Femur (tissue), 1 donor: Measurements from ENCODE around the gene PTPN7.
"Not testable (repeated sequence)": the region's sequence is repeated elsewhere in the genome, so short reads cannot be mapped to it uniquely, and the experiment has no call there.

Experiments
- DNase-seq: peaks from one replicate; pipeline ENCODE4 v3.0.0-alpha.2; 2017

The PTPN7 gene

GRCh38 chr1:202160377-202160940 is at the start of gene PTPN7:
TSS of gene PTPN7 (minus strand) at chr1:202160602. CDS start at chr1:202159402, 1,200 bp downstream.
- DNase-seq: no peak

GRCh38 chr1:202208351-202208857 is 48.0 kb upstream of the PTPN7 start:
- no peak for DNase-seq

- peak; percentile 65 for DNase-seq
Observed at GRCh38 chr1:202207292-202207691, 46.9 kb upstream of the PTPN7 start.

- DNase-seq: no peak
Observed at GRCh38 chr1:202205523-202206190, 45.3 kb upstream of the PTPN7 start.

GRCh38 chr1:202204065-202204464 is 43.7 kb upstream of the PTPN7 start:
- no peak for DNase-seq

- DNase-seq: no peak
Observed at GRCh38 chr1:202203238-202204039, 43.0 kb upstream of the PTPN7 start.

- no peak for DNase-seq
Observed at GRCh38 chr1:202202500-202203168, 42.2 kb upstream of the PTPN7 start.

- DNase-seq: no peak
Observed at GRCh38 chr1:202201971-202202370, 41.6 kb upstream of the PTPN7 start.

- no peak for DNase-seq
Observed at GRCh38 chr1:202201266-202201665, 40.9 kb upstream of the PTPN7 start.

GRCh38 chr1:202200669-202201068 is 40.3 kb upstream of the PTPN7 start:
- no peak for DNase-seq

GRCh38 chr1:202200112-202200548 is 39.7 kb upstream of the PTPN7 start:
- no peak for DNase-seq

- DNase-seq: no peak
Observed at GRCh38 chr1:202199040-202199889, 38.9 kb upstream of the PTPN7 start.

GRCh38 chr1:202198366-202198724 is 37.9 kb upstream of the PTPN7 start:
- DNase-seq: no peak

- DNase-seq: no peak
Observed at GRCh38 chr1:202197653-202198365, 37.4 kb upstream of the PTPN7 start.

GRCh38 chr1:202194328-202194648 is 33.9 kb upstream of the PTPN7 start:
- DNase-seq: no peak

GRCh38 chr1:202193614-202194327 is 33.4 kb upstream of the PTPN7 start, which contains the start of gene LGR6:
TSS of gene LGR6 (plus strand) at chr1:202193799. CDS start at chr1:202193990, 191 bp downstream.
- DNase-seq: no peak

GRCh38 chr1:202192770-202193613 is 32.6 kb upstream of the PTPN7 start:
- peak; percentile 72 for DNase-seq

GRCh38 chr1:202191391-202191790 is 31.0 kb upstream of the PTPN7 start:
- DNase-seq: not testable (repeated sequence)

GRCh38 chr1:202189918-202190715 is 29.7 kb upstream of the PTPN7 start:
- DNase-seq: no peak
